B cell (primary cell): Measurements from ENCODE around the gene ARID3B.

Source experiments
- EZH2 ChIP-seq: IDR thresholded peaks from 2 replicates; pipeline ENCODE4 v1.6.1; 2012; ENCODE audit warnings: borderline replicate concordance, low read depth, mild to moderate bottlenecking, moderate library complexity, low read length; ENCODE audit not compliant: insufficient read depth, poor library complexity, severe bottlenecking
- TF ChIP-seq, protein P1 (sequence below): fragments of 200-600 bp; IDR thresholded peaks from one replicate; pipeline ENCODE4 v1.8.0; 2022; ENCODE audit warnings: antibody characterized with exemption, mild to moderate bottlenecking

DNA sequence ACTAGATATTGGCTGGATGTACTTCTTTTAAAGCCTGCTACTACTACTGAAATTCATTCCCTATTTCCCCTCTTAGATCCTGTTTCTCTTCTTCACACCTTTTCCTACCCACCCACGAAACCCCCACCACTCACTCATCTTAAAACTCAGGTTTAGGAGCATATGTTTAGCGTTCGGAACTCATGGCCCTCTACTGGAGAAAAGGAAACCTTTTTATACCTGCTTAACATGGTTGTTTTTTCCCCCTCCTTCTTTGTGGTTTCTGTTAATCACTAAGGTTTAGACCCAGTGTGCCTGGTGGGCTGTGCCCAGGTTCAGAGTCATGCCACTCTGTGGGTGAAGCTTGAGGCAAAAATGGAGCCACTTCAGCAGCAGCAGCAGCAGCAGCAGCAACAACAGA is 2.6 kb downstream of the ARID3B start:
- TF ChIP-seq, protein P1, sequence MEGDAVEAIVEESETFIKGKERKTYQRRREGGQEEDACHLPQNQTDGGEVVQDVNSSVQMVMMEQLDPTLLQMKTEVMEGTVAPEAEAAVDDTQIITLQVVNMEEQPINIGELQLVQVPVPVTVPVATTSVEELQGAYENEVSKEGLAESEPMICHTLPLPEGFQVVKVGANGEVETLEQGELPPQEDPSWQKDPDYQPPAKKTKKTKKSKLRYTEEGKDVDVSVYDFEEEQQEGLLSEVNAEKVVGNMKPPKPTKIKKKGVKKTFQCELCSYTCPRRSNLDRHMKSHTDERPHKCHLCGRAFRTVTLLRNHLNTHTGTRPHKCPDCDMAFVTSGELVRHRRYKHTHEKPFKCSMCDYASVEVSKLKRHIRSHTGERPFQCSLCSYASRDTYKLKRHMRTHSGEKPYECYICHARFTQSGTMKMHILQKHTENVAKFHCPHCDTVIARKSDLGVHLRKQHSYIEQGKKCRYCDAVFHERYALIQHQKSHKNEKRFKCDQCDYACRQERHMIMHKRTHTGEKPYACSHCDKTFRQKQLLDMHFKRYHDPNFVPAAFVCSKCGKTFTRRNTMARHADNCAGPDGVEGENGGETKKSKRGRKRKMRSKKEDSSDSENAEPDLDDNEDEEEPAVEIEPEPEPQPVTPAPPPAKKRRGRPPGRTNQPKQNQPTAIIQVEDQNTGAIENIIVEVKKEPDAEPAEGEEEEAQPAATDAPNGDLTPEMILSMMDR = peak; percentile 38
- TF ChIP-seq EZH2 = no peak
